Vagina (tissue), 2 donors: Measurements from ENCODE around the gene CYP3A7.

Experiments
- CTCF ChIP-seq, 3 experiments: fragments of 450-650 bp in 2 of 3; fragments of 200-600 bp in 1 of 3; sonication (generic) in 1 of 3; IDR thresholded peaks; one replicate each; pipeline ENCODE4 v1.5.1; 2017 to 2019; ENCODE audit warnings: antibody characterized with exemption in 3 of 3, mild to moderate bottlenecking in 2 of 3, moderate library complexity in 2 of 3
- POLR2A ChIP-seq, 2 donors: fragments of 450-650 bp; IDR thresholded peaks; one replicate each; pipeline ENCODE4 v1.6.1; 2017; ENCODE audit warnings: antibody characterized with exemption in 2 of 2, mild to moderate bottlenecking in 2 of 2, moderate library complexity in 2 of 2

- TF ChIP-seq CTCF (IDR thresholded peaks at IDR 0.05) (no peak), POLR2A (IDR thresholded peaks at IDR 0.05) (no peak)
Measured at GRCh38 chr7:99784007-99784406, 49.0 kb upstream of the CYP3A7 start, which contains the start of gene CYP3A4.
